RWPE2 (cell line): ENCODE data around the gene ENTREP1.

Experiments used
- ATAC-seq: fragments of 200-7000 bp; cut with Tn5 transposase; 3 replicates; pipeline ENCODE4 v1.9.1; 2021; ENCODE audit warnings: low read depth
- DNase-seq: peaks from one replicate; pipeline ENCODE4 v3.0.0-alpha.2; 2020; ENCODE audit warnings: low spot score
- H3K27ac ChIP-seq: fragments of 450-650 bp; 2 replicates; pipeline ENCODE4 v1.5.1; 2017; ENCODE audit warnings: mild to moderate bottlenecking; ENCODE audit not compliant: poor library complexity, severe bottlenecking
- H3K27me3 ChIP-seq: fragments of 250-450 bp; sonication (Bioruptor Pico); 2 replicates; pipeline ENCODE4 v1.5.1; 2021; ENCODE audit warnings: mild to moderate bottlenecking, moderate library complexity; ENCODE audit not compliant: insufficient read depth, poor library complexity, severe bottlenecking
- H3K36me3 ChIP-seq: fragments of 250-450 bp; sonication (Bioruptor Pico); 2 replicates; pipeline ENCODE4 v1.5.1; 2020; ENCODE audit warnings: low read depth, mild to moderate bottlenecking, moderate library complexity
- H3K4me1 ChIP-seq: fragments of 250-450 bp; sonication (Bioruptor Pico); 2 replicates; pipeline ENCODE4 v1.5.1; 2021; ENCODE audit warnings: mild to moderate bottlenecking, moderate library complexity; ENCODE audit not compliant: insufficient read depth, poor library complexity, severe bottlenecking
- H3K4me3 ChIP-seq: fragments of 250-450 bp; sonication (Bioruptor Pico); 2 replicates; pipeline ENCODE4 v1.5.1; 2021; ENCODE audit warnings: mild to moderate bottlenecking, moderate library complexity; ENCODE audit not compliant: severe bottlenecking
- H3K9me3 ChIP-seq: fragments of 250-450 bp; sonication (Bioruptor Pico); 2 replicates; pipeline ENCODE4 v1.5.1; 2021; ENCODE audit warnings: mild to moderate bottlenecking, moderate library complexity; ENCODE audit not compliant: severe bottlenecking
- TF ChIP-seq, protein P1 (sequence below): fragments of 450-650 bp; IDR thresholded peaks from one replicate; pipeline ENCODE4 v1.5.1; 2017; ENCODE audit warnings: mild to moderate bottlenecking, moderate library complexity; ENCODE audit not compliant: poor library complexity, severe bottlenecking

ENTREP1 gene

DNA sequence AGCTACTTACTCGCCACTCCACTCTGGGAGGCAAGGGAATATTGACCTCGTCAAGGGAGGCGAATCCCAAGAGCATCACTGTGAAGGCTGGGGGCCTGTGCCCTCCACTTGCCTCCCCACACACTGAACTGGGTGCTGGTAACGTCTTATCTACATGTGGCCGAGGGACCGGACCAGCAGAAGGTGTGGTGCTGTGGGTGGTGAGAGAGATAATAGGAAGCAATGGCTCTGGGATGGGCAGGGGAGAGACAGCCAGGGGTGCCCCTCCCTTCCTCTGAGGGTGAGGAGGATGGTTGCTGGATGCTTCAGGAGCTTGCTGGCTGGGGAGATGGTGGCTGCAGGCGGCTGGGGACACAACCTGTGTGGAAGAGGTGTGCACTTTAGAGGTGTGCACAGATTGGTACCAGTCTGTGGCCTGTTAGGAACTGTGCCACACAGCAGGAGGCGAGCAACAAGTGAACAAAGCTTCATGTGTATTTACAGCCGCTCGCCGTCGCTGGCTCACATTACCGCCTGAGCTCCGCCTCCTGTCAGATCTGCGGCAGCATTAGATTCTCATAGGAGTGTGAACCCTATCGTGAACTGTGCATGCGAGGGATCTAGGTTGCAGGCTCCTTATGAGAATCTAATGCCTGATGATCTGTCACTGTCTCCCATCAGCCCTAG, 100.3 kb downstream of the ENTREP1 start:
- ATAC-seq (no peak), DNase-seq (no peak)
- TF ChIP-seq, protein P1, sequence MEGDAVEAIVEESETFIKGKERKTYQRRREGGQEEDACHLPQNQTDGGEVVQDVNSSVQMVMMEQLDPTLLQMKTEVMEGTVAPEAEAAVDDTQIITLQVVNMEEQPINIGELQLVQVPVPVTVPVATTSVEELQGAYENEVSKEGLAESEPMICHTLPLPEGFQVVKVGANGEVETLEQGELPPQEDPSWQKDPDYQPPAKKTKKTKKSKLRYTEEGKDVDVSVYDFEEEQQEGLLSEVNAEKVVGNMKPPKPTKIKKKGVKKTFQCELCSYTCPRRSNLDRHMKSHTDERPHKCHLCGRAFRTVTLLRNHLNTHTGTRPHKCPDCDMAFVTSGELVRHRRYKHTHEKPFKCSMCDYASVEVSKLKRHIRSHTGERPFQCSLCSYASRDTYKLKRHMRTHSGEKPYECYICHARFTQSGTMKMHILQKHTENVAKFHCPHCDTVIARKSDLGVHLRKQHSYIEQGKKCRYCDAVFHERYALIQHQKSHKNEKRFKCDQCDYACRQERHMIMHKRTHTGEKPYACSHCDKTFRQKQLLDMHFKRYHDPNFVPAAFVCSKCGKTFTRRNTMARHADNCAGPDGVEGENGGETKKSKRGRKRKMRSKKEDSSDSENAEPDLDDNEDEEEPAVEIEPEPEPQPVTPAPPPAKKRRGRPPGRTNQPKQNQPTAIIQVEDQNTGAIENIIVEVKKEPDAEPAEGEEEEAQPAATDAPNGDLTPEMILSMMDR = no peak
- H3K36me3 ChIP-seq = no peaks in the 10 kb centered on the region
- no peaks in the 10 kb centered on the region for H3K4me1 ChIP-seq
- no peaks in the 10 kb centered on the region for H3K9me3 ChIP-seq
- H3K4me3 ChIP-seq = no peak overlapping the region
- H3K27ac ChIP-seq = no peak overlapping the region
- H3K27me3 ChIP-seq = no peaks in the 10 kb centered on the region

DNA sequence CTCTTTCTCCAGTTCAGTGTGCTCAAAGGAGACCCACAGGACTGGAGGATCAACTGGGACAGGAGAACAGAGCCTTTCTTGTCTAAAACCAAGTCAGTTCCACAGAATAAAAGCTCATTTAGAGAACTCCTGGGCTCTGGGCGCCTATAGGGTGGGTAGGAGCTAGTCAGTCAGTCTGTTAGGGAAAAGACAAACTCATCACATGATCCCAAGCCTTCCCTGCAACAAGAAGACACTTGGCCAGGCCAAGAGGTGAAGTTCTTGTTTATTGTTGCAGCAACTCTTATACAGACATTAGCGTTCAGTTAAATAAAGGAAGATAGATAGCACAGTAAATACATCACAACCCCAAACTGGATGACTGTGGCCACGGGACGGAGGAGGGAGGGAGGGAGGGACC, 102.3 kb downstream of the ENTREP1 start:
- Histone ChIP-seq H3K9me3 (no peaks in the 10 kb centered on the region), H3K36me3 (no peaks in the 10 kb centered on the region), H3K4me3 (no peak overlapping the region), H3K27ac (no peak overlapping the region), H3K27me3 (no peaks in the 10 kb centered on the region), H3K4me1 (no peaks in the 10 kb centered on the region)
- ATAC-seq (no peak), DNase-seq (no peak)
- TF ChIP-seq, protein P1 = no peak

DNA sequence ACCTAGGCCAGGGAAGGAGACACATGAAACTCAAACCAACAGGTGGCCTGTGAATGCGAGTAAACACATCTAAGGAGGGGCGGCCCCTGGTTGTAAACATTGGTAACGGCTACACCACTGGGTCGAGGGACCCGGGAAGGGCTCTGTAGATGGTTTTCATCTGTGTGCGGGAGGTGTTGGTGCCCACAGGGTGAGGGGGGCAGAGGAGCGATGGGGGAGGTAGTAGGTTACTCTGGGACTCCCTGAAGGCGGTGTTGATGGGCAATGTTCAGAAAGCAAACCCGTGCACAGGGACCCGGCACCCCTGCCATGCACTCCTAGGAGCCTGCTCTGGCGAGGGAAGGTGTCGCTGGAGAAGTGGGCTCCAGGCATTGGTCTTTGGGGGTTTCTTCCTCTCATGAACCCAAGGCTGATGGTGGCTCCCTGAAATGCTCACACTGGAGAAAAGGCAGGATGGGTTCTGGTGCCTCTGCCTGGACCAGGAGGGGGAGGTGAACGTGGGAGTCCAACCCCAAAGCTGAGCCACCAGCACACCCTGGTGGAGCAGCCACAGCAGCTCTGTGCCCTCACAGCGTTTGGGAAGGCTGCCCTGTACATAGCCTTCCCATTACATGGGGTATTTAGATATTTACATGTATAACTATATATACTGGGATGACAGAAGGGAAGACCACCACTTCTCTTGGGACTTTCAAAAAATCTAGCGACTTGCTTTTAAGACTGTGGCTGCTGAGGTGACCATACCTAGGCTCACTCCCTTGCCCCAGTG, 103.2 kb downstream of the ENTREP1 start:
- no peak overlapping the region for H3K27ac ChIP-seq
- no peaks in the 10 kb centered on the region for H3K27me3 ChIP-seq
- ATAC-seq = no peak
- H3K9me3 ChIP-seq = no peaks in the 10 kb centered on the region
- H3K4me1 ChIP-seq = peaks cover 1% of the 10 kb centered on the region
- TF ChIP-seq, protein P1 = no peak
- H3K36me3 ChIP-seq = no peaks in the 10 kb centered on the region
- no peak overlapping the region for H3K4me3 ChIP-seq
- DNase-seq = no peak

DNA sequence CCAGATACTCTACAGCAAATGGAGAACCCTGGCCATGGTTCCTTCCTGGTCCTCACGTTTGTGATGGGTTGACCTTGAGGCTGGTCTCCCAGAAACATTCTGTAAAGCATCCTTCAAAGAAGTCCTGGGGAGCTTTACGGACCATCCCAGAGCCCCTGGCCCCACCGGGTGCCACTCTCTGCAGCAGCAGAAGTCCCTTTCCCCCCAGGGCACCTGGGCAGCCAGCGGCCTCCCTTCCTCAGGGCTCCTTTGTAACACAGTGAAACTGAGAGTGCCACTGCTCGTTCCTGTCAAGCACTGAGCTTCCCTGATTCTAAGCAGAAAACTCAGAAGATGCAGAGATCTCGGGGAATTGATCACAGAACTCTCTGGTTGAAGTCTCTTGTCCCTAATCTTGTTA, 104.3 kb downstream of the ENTREP1 start:
- no peak for DNase-seq
- Histone ChIP-seq H3K4me1 (peaks cover 4% of the 10 kb centered on the region), H3K27me3 (no peaks in the 10 kb centered on the region), H3K27ac (no peak overlapping the region), H3K36me3 (no peaks in the 10 kb centered on the region), H3K4me3 (no peak overlapping the region), H3K9me3 (no peaks in the 10 kb centered on the region)
- TF ChIP-seq, protein P1 = no peak
- no peak for ATAC-seq

DNA sequence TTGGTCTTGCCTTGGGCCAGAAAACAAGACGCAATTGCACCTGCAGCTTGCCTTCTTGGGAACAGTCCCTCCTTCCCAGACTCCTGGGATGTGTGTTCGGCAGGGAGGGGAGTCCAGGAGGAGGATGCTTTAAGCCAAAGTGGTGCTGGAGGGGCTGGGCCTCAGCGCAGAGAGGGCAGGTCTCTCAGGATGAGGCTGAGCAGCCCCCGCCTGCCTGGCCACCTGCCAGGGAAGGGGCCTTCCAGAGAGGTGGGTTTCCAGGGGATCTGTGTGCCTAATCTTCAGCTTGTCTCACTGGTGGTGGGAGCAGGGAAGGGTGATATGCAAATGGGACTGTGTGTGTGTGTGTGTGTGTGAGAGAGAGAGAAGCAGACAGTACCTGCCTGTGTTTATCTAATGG, 105.2 kb downstream of the ENTREP1 start:
- Histone ChIP-seq H3K36me3 (no peaks in the 10 kb centered on the region), H3K27ac (no peak overlapping the region), H3K4me3 (no peak overlapping the region), H3K4me1 (peaks cover 4% of the 10 kb centered on the region), H3K27me3 (no peaks in the 10 kb centered on the region), H3K9me3 (no peaks in the 10 kb centered on the region)
- DNase-seq (no peak), ATAC-seq (no peak)
- TF ChIP-seq, protein P1 = no peak
